SK-N-SH (cell line): Measurements from ENCODE around the gene RNF175. TPM values are rescaled to one million over a fixed set of nuclear protein-coding genes. Genes with fewer than 3 reads are reported as not detected.

Experiments used
- CTCF ChIA-PET: fragments of 300-600, 350-600 bp; formaldehyde crosslinking; extraction: SDS; loops from one replicate; lab custom pipeline; 2021; lab: Yijun Ruan, JAX
- POLR2A ChIA-PET: fragments of 350-600 bp; sonication (Branson Sonifier 250); formaldehyde crosslinking; extraction: SDS; loops from one replicate; lab custom pipeline; 2020; ENCODE audit warnings: antibody characterized with exemption, inconsistent platforms; lab: Yijun Ruan, JAX
- DNase-seq: peaks from one replicate; pipeline ENCODE4 v3.0.0; 2012
- H2AFZ ChIP-seq: fragments of 200-600 bp; sonication (generic); 2 replicates; pipeline ENCODE4 v1.8.1; 2016; ENCODE audit warnings: antibody characterized with exemption, mild to moderate bottlenecking, low read depth
- H3F3A ChIP-seq: fragments of 200-600 bp; sonication (generic); replicated peaks from 2 replicates; pipeline ENCODE3; 2016; ENCODE audit warnings: antibody characterized with exemption, mild to moderate bottlenecking; ENCODE audit not compliant: insufficient read depth
- H3K27ac ChIP-seq, 2 experiments: fragments of 200-500 bp in 1 of 2; fragments of 200-600 bp in 1 of 2; sonication (Bioruptor generic) in 1 of 2; sonication (generic), shearing (Covaris generic) in 1 of 2; 2 replicates each; pipeline versions ENCODE4 v1.5.1 to v1.6.1; 2014 to 2016; ENCODE audit warnings: low read depth in 2 of 2, inconsistent platforms in 1 of 2, low read length in 1 of 2, mild to moderate bottlenecking in 1 of 2, mixed read lengths in 1 of 2
- H3K27me3 ChIP-seq: fragments of 200-600 bp; sonication (generic), shearing (Covaris generic); 2 replicates; pipeline ENCODE4 v1.6.1; 2016; ENCODE audit warnings: mixed run types; ENCODE audit not compliant: insufficient read depth
- H3K36me3 ChIP-seq, 2 experiments: fragments of 200-500 bp in 1 of 2; fragments of 200-600 bp in 1 of 2; sonication (Bioruptor generic) in 1 of 2; sonication (generic) in 1 of 2; replicated peaks in 1 of 2; 2 replicates each; pipeline versions ENCODE3 to v1.5.1; 2014 to 2016; ENCODE audit warnings: low read length in 1 of 2, mild to moderate bottlenecking in 1 of 2; ENCODE audit not compliant: insufficient read depth in 2 of 2, control insufficient read depth in 1 of 2
- H3K4me1 ChIP-seq, 2 experiments: fragments of 200-500 bp in 1 of 2; fragments of 200-600 bp in 1 of 2; sonication (Bioruptor generic) in 1 of 2; sonication (generic), shearing (Covaris generic) in 1 of 2; 2 replicates each; pipeline versions ENCODE4 v1.5.1 to v1.6.1; 2014 to 2016; ENCODE audit warnings: low read depth in 1 of 2, low read length in 1 of 2, mixed run types in 1 of 2; ENCODE audit not compliant: insufficient read depth in 2 of 2, control insufficient read depth in 1 of 2
- H3K4me2 ChIP-seq: fragments of 200-600 bp; sonication (generic), shearing (Covaris generic); 2 replicates; pipeline ENCODE4 v1.6.1; 2017; ENCODE audit warnings: mixed run types
- H3K4me3 ChIP-seq, 2 experiments: fragments of 200-500 bp in 1 of 2; fragments of 200-600 bp in 1 of 2; sonication (Bioruptor generic) in 1 of 2; sonication (generic), shearing (Covaris generic) in 1 of 2; 2 replicates each; pipeline versions ENCODE4 v1.5.1 to v1.8.1; 2014 to 2016; ENCODE audit warnings: low read depth in 2 of 2, inconsistent platforms in 1 of 2, low read length in 1 of 2, mild to moderate bottlenecking in 1 of 2, mixed read lengths in 1 of 2, moderate library complexity in 1 of 2
- H3K79me2 ChIP-seq: fragments of 200-600 bp; sonication (generic); 2 replicates; pipeline ENCODE4 v1.8.1; 2017; ENCODE audit warnings: mild to moderate bottlenecking; ENCODE audit not compliant: insufficient read depth
- H3K9ac ChIP-seq: fragments of 200-600 bp; sonication (generic); 2 replicates; pipeline ENCODE4 v1.6.1; 2017; ENCODE audit warnings: mixed run types
- H3K9me2 ChIP-seq: fragments of 200-600 bp; sonication (generic); 2 replicates; pipeline ENCODE4 v1.6.1; 2017; ENCODE audit warnings: mixed run types
- H3K9me3 ChIP-seq: fragments of 200-600 bp; sonication (generic); 2 replicates; pipeline ENCODE4 v1.6.1; 2017; ENCODE audit warnings: mixed run types, mild to moderate bottlenecking, moderate library complexity
- H4K20me1 ChIP-seq: fragments of 200-600 bp; sonication (generic); 2 replicates; pipeline ENCODE4 v1.6.1; 2017; ENCODE audit warnings: mild to moderate bottlenecking, mixed run types; ENCODE audit not compliant: insufficient read depth
- CHD2 ChIP-seq: fragments of 150-350 bp; IDR thresholded peaks from 2 replicates; pipeline ENCODE4 v1.6.1; 2018; ENCODE audit warnings: low read length; ENCODE audit not compliant: partially characterized antibody
- GABPA ChIP-seq: IDR thresholded peaks from 2 replicates; pipeline ENCODE4 v1.4.0; 2012; ENCODE audit warnings: low read depth, mild to moderate bottlenecking
- JUND ChIP-seq: IDR thresholded peaks from 2 replicates; pipeline ENCODE4 v1.4.0; 2012
- MEF2A ChIP-seq: IDR thresholded peaks from 2 replicates; pipeline ENCODE4 v1.4.0; 2012; ENCODE audit warnings: low read depth, borderline replicate concordance
- NRF1 ChIP-seq: IDR thresholded peaks from 2 replicates; pipeline ENCODE4 v1.6.1; 2012; ENCODE audit warnings: low read depth, mild to moderate bottlenecking, low read length
- POLR2AphosphoS5 ChIP-seq: IDR thresholded peaks from 2 replicates; pipeline ENCODE4 v1.6.1; 2012; ENCODE audit warnings: low read depth, low read length
- RCOR1 ChIP-seq: fragments of 150-350 bp; IDR thresholded peaks from 2 replicates; pipeline ENCODE4 v1.6.1; 2017; ENCODE audit warnings: antibody characterized with exemption, low read length
- SIN3A ChIP-seq: IDR thresholded peaks from 2 replicates; pipeline ENCODE4 v1.6.1; 2012; ENCODE audit warnings: low read depth, mild to moderate bottlenecking, low read length, moderate library complexity, borderline replicate concordance
- SMC3 ChIP-seq: IDR thresholded peaks from 2 replicates; pipeline ENCODE4 v1.6.1; 2012; ENCODE audit warnings: low read depth, low read length, improper control_type of control experiment
- TEAD4 ChIP-seq: IDR thresholded peaks from 2 replicates; pipeline ENCODE4 v1.4.0; 2012; ENCODE audit warnings: mild to moderate bottlenecking, borderline replicate concordance; ENCODE audit not compliant: insufficient read depth
- WGBS: methylation state at CpG from one replicate; pipeline ENCODE4 v1.1.6; 2017; ENCODE audit warnings: low lambda C conversion rate; 5-methylcytosine and 5-hydroxymethylcytosine counted together
- polyA plus RNA-seq, 3 experiments: library from polyadenylated mRNA; depleted of rRNA; stranded (reverse); fragments of >200 nt; gene quantifications; 2 replicates each; pipeline ENCODE4 v1.2.3, GENCODE V29; 2012
- TF ChIP-seq, protein P1 (sequence below): fragments of 150-350 bp; IDR thresholded peaks from 2 replicates; pipeline ENCODE4 v1.6.1; 2016; ENCODE audit warnings: mild to moderate bottlenecking, low read depth, low read length
- TF ChIP-seq, protein P2 (sequence below): IDR thresholded peaks from 2 replicates; pipeline ENCODE4; 2012
- TF ChIP-seq, protein P3 (sequence below): IDR thresholded peaks from 2 replicates; pipeline ENCODE4 v1.4.0; 2012; ENCODE audit warnings: low read depth, borderline replicate concordance
- TF ChIP-seq, protein P4 (sequence below): IDR thresholded peaks from 2 replicates; pipeline ENCODE4 v1.6.1; 2012; ENCODE audit warnings: mild to moderate bottlenecking, low read depth, low read length, moderate library complexity
- TF ChIP-seq, protein P5 (sequence below): IDR thresholded peaks from 2 replicates; pipeline ENCODE4 v1.4.0; 2012; ENCODE audit warnings: low read depth, borderline replicate concordance

RNF175 gene
- polyA plus RNA-seq, 1 of the 3 experiments (the other 2 are of a cell fraction) = 0.10 TPM

DNA sequence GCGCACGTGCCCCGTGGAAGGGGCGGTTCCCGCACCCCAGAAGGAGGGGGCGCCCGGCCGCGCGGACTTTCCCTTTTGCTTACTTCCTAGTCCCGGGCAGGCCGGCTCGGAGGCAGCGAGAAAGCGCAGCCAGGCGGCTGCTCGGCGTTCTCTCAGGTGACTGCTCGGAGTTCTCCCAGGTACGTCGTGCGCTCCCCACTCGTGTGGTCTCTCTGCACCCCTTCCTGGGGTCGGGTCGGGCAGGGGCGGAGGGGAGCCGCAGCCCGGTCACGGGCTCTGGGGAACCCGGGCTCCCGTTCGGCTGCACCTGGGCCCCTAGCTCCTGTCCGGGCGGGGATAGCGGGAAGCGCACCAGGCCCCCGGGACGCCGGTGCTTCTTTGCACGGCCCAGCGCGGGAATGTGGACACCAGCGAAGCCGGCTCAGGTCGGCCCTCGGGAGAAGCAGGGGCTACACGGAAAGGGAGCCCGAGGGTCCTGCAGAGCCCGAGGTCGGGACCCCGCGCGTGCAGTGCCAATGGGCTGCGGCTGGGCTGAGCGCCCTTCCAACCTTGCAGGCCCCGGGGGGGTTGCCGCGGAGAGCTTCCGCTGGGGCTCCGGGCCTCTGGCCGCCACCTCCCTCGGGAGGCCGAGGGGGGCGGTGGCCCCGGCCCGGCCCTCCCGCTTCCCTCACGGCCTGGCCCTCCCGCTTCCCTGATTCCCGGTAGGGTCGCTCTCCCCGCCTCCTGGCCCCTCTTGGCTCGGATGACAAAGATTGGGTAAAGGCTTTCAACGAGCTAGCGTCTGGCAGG is 75.4 kb downstream of the RNF175 start, which contains the start of gene TLR2:
TLR2 (plus strand) TSS at position 99 of the 789 bp plus-strand sequence. CDS start 18,628 bp downstream, outside the sequence.
- ChIA-PET CTCF (interaction anchor here (1.0 to 3.3 kb wide), 6 partner anchors 15 to 65 kb away, joined by 3 to 21 read pairs (median 5); no protein-coding TSS in a partner anchor), POLR2A (no interaction called here)
- WGBS = 2% methylated on average over 8 of the region's 75 CpGs
- H3K9ac ChIP-seq = no peak within 1 kb of the TSS
- no peaks in the 10 kb centered on the region for H3K36me3 ChIP-seq
- H3K9me2 ChIP-seq = no peaks in the 10 kb centered on the region
- H3K79me2 ChIP-seq = no peaks in the 10 kb centered on the region
- peak within 1 kb of the TSS; percentile 30; the same call in 1 of the 2 replicates for H2AFZ ChIP-seq
- peak; percentile 73 for DNase-seq
- no peaks in the 10 kb centered on the region for H4K20me1 ChIP-seq
- H3K4me3 ChIP-seq = peak within 1 kb of the TSS; percentile 46 to 55
- peaks cover 0 to 12% of the 10 kb centered on the region in 2 experiments; a peak in 1 of 4 replicates for H3K4me1 ChIP-seq
- no peak within 1 kb of the TSS for H3K27ac ChIP-seq
- H3K4me2 ChIP-seq = peak within 1 kb of the TSS; percentile 77
- H3K9me3 ChIP-seq = peaks cover 5% of the 10 kb centered on the region; the same call in 1 of the 2 replicates
- peaks cover 34% of the 10 kb centered on the region for H3K27me3 ChIP-seq
- no peaks in the 10 kb centered on the region for H3F3A ChIP-seq
- TF ChIP-seq JUND = no peak
- TF ChIP-seq TEAD4 = no peak
- no peak for TF ChIP-seq GABPA
- no peak for TF ChIP-seq CHD2
- TF ChIP-seq, protein P1, sequence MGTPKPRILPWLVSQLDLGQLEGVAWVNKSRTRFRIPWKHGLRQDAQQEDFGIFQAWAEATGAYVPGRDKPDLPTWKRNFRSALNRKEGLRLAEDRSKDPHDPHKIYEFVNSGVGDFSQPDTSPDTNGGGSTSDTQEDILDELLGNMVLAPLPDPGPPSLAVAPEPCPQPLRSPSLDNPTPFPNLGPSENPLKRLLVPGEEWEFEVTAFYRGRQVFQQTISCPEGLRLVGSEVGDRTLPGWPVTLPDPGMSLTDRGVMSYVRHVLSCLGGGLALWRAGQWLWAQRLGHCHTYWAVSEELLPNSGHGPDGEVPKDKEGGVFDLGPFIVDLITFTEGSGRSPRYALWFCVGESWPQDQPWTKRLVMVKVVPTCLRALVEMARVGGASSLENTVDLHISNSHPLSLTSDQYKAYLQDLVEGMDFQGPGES = no peak
- TF ChIP-seq, protein P2, sequence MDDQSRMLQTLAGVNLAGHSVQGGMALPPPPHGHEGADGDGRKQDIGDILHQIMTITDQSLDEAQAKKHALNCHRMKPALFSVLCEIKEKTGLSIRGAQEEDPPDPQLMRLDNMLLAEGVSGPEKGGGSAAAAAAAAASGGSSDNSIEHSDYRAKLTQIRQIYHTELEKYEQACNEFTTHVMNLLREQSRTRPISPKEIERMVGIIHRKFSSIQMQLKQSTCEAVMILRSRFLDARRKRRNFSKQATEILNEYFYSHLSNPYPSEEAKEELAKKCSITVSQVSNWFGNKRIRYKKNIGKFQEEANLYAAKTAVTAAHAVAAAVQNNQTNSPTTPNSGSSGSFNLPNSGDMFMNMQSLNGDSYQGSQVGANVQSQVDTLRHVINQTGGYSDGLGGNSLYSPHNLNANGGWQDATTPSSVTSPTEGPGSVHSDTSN = no peak
- no peak for TF ChIP-seq POLR2AphosphoS5
- no peak for TF ChIP-seq SIN3A
- no peak for TF ChIP-seq SMC3
- no peak for TF ChIP-seq RCOR1
- TF ChIP-seq, protein P3, sequence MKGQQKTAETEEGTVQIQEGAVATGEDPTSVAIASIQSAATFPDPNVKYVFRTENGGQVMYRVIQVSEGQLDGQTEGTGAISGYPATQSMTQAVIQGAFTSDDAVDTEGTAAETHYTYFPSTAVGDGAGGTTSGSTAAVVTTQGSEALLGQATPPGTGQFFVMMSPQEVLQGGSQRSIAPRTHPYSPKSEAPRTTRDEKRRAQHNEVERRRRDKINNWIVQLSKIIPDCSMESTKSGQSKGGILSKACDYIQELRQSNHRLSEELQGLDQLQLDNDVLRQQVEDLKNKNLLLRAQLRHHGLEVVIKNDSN = no peak

DNA sequence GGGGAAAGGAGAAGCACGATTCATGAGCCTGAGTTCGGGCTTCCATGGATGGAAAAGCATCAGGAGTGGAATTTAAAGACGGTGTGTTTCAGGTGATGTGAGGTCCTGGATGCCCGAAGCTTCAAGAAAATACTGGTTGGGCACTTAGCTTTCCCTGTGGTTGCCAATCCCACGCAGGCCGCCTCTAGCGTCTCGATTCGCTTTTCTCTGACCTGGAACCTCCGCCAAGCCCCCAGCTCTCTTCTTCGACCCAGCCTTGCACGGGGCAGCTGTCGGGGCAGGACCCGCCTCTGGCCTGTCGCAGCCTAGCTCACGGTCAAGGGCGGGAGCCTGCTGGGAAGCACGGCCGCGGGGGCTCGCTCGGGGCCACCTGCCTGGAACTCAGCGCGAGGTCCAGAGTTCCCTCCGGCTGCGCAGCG is 76.1 kb downstream of the RNF175 start:
- Histone ChIP-seq H4K20me1 (no peaks in the 10 kb centered on the region), H3F3A (no peaks in the 10 kb centered on the region), H3K36me3 (no peaks in the 10 kb centered on the region), H3K27me3 (peaks cover 37% of the 10 kb centered on the region), H3K4me1 (peaks cover 0 to 12% of the 10 kb centered on the region in 2 experiments; a peak in 1 of 4 replicates), H3K4me2 (peak overlapping the region; percentile 77), H2AFZ (no peak overlapping the region), H3K79me2 (no peaks in the 10 kb centered on the region), H3K4me3 (peak overlapping the region; percentile 46 to 55), H3K9me2 (no peaks in the 10 kb centered on the region), H3K9me3 (peaks cover 5% of the 10 kb centered on the region; the same call in 1 of the 2 replicates), H3K9ac (no peak overlapping the region), H3K27ac (no peak overlapping the region)
- POLR2A ChIA-PET = no interaction called here
- no peak for DNase-seq
- WGBS = 49% methylated on average over 11 of the region's 27 CpGs
- CTCF ChIA-PET = interaction anchor here (1.1 to 3.3 kb wide), 5 partner anchors 16 to 66 kb away, joined by 3 to 21 read pairs (median 6); no protein-coding TSS in a partner anchor
- TF ChIP-seq, protein P4, sequence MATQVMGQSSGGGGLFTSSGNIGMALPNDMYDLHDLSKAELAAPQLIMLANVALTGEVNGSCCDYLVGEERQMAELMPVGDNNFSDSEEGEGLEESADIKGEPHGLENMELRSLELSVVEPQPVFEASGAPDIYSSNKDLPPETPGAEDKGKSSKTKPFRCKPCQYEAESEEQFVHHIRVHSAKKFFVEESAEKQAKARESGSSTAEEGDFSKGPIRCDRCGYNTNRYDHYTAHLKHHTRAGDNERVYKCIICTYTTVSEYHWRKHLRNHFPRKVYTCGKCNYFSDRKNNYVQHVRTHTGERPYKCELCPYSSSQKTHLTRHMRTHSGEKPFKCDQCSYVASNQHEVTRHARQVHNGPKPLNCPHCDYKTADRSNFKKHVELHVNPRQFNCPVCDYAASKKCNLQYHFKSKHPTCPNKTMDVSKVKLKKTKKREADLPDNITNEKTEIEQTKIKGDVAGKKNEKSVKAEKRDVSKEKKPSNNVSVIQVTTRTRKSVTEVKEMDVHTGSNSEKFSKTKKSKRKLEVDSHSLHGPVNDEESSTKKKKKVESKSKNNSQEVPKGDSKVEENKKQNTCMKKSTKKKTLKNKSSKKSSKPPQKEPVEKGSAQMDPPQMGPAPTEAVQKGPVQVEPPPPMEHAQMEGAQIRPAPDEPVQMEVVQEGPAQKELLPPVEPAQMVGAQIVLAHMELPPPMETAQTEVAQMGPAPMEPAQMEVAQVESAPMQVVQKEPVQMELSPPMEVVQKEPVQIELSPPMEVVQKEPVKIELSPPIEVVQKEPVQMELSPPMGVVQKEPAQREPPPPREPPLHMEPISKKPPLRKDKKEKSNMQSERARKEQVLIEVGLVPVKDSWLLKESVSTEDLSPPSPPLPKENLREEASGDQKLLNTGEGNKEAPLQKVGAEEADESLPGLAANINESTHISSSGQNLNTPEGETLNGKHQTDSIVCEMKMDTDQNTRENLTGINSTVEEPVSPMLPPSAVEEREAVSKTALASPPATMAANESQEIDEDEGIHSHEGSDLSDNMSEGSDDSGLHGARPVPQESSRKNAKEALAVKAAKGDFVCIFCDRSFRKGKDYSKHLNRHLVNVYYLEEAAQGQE = no peak
- TF ChIP-seq SMC3 (no peak), GABPA (no peak), MEF2A (no peak), NRF1 (no peak)
- TF ChIP-seq, protein P5, sequence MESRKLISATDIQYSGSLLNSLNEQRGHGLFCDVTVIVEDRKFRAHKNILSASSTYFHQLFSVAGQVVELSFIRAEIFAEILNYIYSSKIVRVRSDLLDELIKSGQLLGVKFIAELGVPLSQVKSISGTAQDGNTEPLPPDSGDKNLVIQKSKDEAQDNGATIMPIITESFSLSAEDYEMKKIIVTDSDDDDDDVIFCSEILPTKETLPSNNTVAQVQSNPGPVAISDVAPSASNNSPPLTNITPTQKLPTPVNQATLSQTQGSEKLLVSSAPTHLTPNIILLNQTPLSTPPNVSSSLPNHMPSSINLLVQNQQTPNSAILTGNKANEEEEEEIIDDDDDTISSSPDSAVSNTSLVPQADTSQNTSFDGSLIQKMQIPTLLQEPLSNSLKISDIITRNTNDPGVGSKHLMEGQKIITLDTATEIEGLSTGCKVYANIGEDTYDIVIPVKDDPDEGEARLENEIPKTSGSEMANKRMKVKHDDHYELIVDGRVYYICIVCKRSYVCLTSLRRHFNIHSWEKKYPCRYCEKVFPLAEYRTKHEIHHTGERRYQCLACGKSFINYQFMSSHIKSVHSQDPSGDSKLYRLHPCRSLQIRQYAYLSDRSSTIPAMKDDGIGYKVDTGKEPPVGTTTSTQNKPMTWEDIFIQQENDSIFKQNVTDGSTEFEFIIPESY = no peak
